SW480 (cell line): ENCODE data around the gene OSBPL10.
"Not testable (repeated sequence)": the region's sequence is repeated elsewhere in the genome, so short reads cannot be mapped to it uniquely, and the experiment has no call there.

ENCODE experiments used
- DNase-seq: peaks from one replicate; pipeline ENCODE4 v3.0.0-alpha.2; 2016; ENCODE audit warnings: low spot score

OSBPL10 gene

DNA sequence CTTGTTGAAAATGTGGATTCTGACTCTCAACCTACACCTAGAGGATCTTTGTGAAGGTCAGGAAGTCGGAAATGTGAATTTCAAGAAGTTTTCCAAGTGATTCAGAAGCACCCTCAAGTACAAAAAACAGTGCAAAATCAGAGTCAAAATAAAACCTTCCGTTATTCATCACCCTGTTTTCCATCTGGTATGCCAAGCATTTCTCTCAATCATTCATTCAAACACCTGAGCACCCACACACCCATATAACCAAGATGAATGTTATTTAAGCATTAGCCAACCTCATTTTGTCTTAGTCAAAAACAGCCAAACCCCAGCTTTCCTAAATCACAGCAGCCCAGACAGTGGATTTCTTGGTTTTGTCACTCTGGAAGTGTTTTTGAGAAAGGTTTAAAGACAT lies 91.1 kb downstream of the OSBPL10 start:
- no peak for DNase-seq

DNA sequence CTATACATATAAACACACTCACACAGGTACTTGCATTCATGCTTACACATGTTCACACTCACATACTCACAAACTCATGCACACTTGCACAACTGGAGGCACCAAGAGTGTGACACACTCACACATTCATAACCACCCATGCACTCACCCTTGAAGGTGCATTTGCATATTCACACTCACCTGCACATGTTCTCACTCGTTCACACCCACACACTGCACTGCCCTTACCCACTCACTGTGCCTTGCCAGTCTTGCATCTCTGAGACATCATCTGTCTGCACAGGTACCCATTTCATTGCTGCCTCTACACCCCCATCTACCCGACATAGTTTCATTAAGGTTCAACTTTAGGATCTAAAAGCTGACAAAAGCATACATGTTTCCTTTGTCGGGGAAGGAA lies 95.8 kb downstream of the OSBPL10 start:
- no peak for DNase-seq

GRCh38 chr3:31884251-31884650 lies 96.8 kb downstream of the OSBPL10 start:
- DNase-seq = no peak

DNA sequence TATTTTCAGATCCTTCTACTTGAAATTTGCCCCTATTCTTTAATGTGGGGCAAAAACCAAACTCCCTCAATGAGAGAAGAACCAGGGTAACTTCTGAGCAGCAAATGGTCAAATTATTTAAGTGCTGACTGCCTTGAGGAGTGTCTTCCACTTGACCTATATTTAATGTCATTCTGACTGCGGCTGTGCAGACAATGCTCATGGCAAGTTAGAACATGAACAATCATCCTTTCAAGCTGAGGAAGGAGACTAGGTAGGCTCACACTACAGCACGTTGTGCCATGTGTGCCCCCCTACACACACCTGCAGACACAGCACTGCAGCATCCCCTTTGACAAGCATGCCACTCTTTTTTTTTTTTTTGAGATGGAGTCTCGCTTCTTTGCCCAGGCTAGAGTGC lies 98.2 kb downstream of the OSBPL10 start:
- DNase-seq = no peak

GRCh38 chr3:31882431-31882830 lies 98.6 kb downstream of the OSBPL10 start:
- DNase-seq = no peak

- DNase-seq = no peak
Measured at GRCh38 chr3:31880482-31881078, 100.5 kb downstream of the OSBPL10 start.

- DNase-seq = no peak
Measured at GRCh38 chr3:31880020-31880419, 101.0 kb downstream of the OSBPL10 start.

- no peak for DNase-seq
Measured at GRCh38 chr3:31879365-31879764, 101.7 kb downstream of the OSBPL10 start.

GRCh38 chr3:31878231-31878838 lies 102.7 kb downstream of the OSBPL10 start:
- no peak for DNase-seq

- no peak for DNase-seq
Measured at GRCh38 chr3:31876331-31876730, 104.7 kb downstream of the OSBPL10 start.

- DNase-seq = no peak
Measured at GRCh38 chr3:31875437-31875836, 105.6 kb downstream of the OSBPL10 start.

DNA sequence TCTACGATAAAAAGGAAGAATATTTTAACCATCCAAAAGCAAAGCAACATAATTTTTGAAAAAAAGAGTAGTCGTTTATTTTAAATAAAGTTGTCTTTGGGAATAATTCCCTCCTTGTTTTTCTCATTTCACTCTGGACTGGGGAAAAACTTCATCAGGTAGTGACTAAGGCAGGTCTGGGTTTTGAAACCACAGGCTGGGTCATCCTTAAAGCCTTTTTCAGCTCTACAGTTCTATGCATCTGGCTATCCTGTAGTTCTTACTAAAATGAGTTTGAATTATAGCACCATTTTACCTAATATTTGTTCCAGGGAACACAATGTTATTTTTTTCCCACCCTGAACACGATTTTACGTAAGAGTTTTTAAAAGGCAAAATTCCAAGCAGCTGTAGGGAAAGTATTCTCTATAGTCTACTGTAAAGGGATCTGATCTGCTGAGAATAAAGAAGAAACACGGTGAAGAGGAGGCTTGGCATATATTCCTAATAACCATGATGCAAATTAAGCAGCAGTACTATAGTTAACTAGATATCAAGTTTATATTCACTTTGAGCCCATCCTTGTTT lies 107.7 kb downstream of the OSBPL10 start:
- no peak for DNase-seq

- DNase-seq = no peak
Measured at GRCh38 chr3:31871939-31872507, 109.0 kb downstream of the OSBPL10 start.

- not testable (repeated sequence) for DNase-seq
Measured at GRCh38 chr3:31870111-31870510, 111.0 kb downstream of the OSBPL10 start.

DNA sequence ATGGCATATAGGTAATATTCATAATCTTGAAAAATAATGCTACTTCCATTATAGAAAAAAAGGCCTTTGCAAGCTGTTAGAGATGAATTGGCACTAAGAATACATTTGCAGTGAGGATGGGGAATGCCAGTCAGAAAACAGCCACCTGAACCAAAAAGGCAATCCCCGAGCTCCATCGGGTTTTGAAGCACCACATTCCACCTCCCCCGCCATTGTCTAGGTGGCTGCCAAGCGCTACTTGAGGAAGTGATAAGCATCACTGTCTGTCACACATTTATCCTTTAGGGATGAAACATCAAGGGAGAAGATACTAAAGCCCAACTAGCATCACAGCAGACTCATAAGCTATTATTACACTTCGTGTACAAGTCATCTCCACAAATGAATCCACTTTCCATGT lies 112.8 kb downstream of the OSBPL10 start:
- DNase-seq = no peak

DNA sequence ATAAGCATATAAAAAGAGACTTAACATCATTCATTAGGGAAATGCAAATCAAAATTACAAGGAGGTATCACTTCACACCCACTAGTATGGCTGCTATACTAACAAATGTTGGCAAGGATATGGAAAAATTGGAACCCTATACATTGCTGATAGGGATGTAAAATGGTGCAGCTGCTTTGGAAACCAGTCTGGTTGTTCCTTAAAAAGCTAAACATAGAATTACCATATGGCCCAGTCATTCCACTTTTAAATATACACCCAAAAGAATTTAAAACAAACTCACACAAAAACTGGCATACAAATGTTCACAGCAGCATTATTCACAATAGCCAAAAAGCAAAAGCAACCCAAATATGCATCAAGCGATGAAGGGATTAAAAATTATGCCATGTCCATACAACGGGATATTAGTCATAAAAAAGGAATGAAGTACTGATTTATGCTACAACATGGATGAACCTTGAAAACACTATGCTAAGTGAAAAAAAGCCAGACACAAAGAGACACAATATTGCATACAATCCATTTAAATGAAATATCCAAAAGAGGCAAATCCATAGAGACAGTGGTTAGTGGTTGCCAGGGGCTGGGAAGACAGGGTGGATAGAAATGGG lies 118.3 kb downstream of the OSBPL10 start:
- no peak for DNase-seq

DNA sequence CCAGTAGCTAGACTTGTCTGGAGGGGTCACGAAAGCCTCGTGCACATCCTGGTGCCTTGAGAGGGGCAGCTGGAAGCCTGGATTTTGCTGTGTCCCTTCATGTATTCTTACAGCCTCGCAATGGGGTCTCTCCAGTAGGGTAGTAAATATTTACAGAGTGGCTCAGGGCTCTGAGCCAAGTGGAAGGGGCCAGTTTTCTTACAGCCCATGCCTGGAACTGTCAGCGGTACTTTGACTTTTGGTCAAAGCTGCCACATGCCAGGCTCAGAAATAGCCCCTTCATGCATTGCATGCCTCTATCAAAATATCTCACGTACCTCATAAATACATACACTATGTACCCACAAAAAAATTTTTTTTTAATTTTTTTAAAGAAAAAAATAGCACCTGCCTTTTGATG lies 119.2 kb downstream of the OSBPL10 start:
- no peak for DNase-seq

GRCh38 chr3:31860642-31861041 lies 120.4 kb downstream of the OSBPL10 start:
- DNase-seq = not testable (repeated sequence)

- no peak for DNase-seq
Measured at GRCh38 chr3:31859245-31859644, 121.8 kb downstream of the OSBPL10 start.

- DNase-seq = peak; percentile 23
Measured at GRCh38 chr3:31858439-31858838, 122.6 kb downstream of the OSBPL10 start.

GRCh38 chr3:31853580-31853979 lies 127.5 kb downstream of the OSBPL10 start:
- DNase-seq = no peak

GRCh38 chr3:31851278-31851677 lies 129.8 kb downstream of the OSBPL10 start:
- no peak for DNase-seq

GRCh38 chr3:31848911-31849310 lies 132.2 kb downstream of the OSBPL10 start:
- peak; percentile 16 for DNase-seq
